HepG2 (cell line): Measurements from ENCODE around the gene IPCEF1. TPM values are rescaled to one million over a fixed set of nuclear protein-coding genes. Genes with fewer than 3 reads are reported as not detected.

Experiments
- ATAC-seq: fragments of 200-7000 bp; cut with Tn5 transposase; 3 replicates; pipeline ENCODE4 v1.9.1; 2020; ENCODE audit warnings: mild to moderate bottlenecking, moderate library complexity
- BruUV-seq: library from RNA; stranded (reverse); fragments of 400-500 nt; replicated peaks from 2 replicates; lab custom pipeline; 2021; lab: Mats Ljungman, UMichigan
- CTCF ChIA-PET: fragments of 300-600 bp; formaldehyde crosslinking; extraction: SDS; loops from one replicate; lab custom pipeline; 2021; ENCODE audit warnings: low total read pairs, inconsistent platforms, low intra/inter-chr PET ratio; lab: Yijun Ruan, JAX
- POLR2A ChIA-PET: fragments of 350-600 bp; sonication (Branson Sonifier 250); formaldehyde crosslinking; loops from one replicate; lab custom pipeline; 2020; ENCODE audit warnings: antibody characterized with exemption, inconsistent platforms; lab: Yijun Ruan, JAX
- DNase-seq: peaks from one replicate; pipeline ENCODE4 v3.0.0-alpha.2; 2015; ENCODE audit warnings: low spot score
- FAIRE-seq: peaks from 3 replicates; lab custom pipeline; 2011; peaks lifted over from hg19 to GRCh38; lab: Jason Lieb, UNC
- H2AFZ ChIP-seq: one replicate; pipeline ENCODE4 v1.6.1; 2011; ENCODE audit warnings: low read length, inconsistent platforms
- H3K27ac ChIP-seq: fragments of 300-600 bp; 3 replicates; pipeline ENCODE4 v1.8.0; 2011; ENCODE audit warnings: mixed run types, mild to moderate bottlenecking, mixed read lengths, low read length, inconsistent platforms; ENCODE audit not compliant: insufficient read depth; ENCODE audit errors: extremely low read length
- H3K27me3 ChIP-seq, 2 experiments: fragments of 200-600 bp in 1 of 2; 2 replicates in 1 of 2; 3 replicates in 1 of 2; pipeline versions ENCODE4 v1.6.0 to v1.8.0; 2011; ENCODE audit warnings: low read length in 2 of 2, mild to moderate bottlenecking in 2 of 2, moderate library complexity in 2 of 2, inconsistent platforms in 1 of 2; ENCODE audit not compliant: insufficient read depth in 2 of 2, control insufficient read depth in 1 of 2
- H3K36me3 ChIP-seq, 2 experiments: fragments of 200-600 bp in 1 of 2; replicated peaks in 1 of 2; 2 replicates in 1 of 2; 3 replicates in 1 of 2; pipeline versions ENCODE4 v1.5.1 to v1.8.0; 2011; ENCODE audit warnings: low read length in 2 of 2, inconsistent platforms in 1 of 2; ENCODE audit not compliant: insufficient read depth in 2 of 2, control insufficient read depth in 1 of 2
- H3K4me1 ChIP-seq: 2 replicates; pipeline ENCODE4 v1.5.1; 2012; ENCODE audit warnings: low read length, inconsistent platforms; ENCODE audit not compliant: insufficient read depth
- H3K4me2 ChIP-seq: 2 replicates; pipeline ENCODE4 v1.6.0; 2011; ENCODE audit warnings: low read depth, low read length, inconsistent platforms
- H3K4me3 ChIP-seq, 3 experiments: fragments of 200-600 bp in 1 of 3; sonication (generic), shearing (Covaris generic) in 1 of 3; replicated peaks in 1 of 3; 2 replicates each; pipeline ENCODE4 v1.5.1; 2011 to 2016; ENCODE audit warnings: low read length in 3 of 3, inconsistent platforms in 2 of 3, low read depth in 2 of 3, mild to moderate bottlenecking in 2 of 3, control low read depth in 1 of 3, mixed read lengths in 1 of 3; ENCODE audit not compliant: insufficient read depth in 1 of 3
- H3K79me2 ChIP-seq: one replicate; pipeline ENCODE4 v1.6.1; 2011; ENCODE audit warnings: low read length, inconsistent platforms; ENCODE audit not compliant: insufficient read depth
- H3K9ac ChIP-seq: 2 replicates; pipeline ENCODE4 v1.6.0; 2011; ENCODE audit warnings: mild to moderate bottlenecking, low read depth, low read length, inconsistent platforms; ENCODE audit not compliant: insufficient read depth
- H3K9me3 ChIP-seq: 2 replicates; pipeline ENCODE4 v1.5.1; 2012; ENCODE audit warnings: mild to moderate bottlenecking, low read length
- H4K20me1 ChIP-seq: 2 replicates; pipeline ENCODE4 v1.6.0; 2011; ENCODE audit warnings: inconsistent platforms, mild to moderate bottlenecking, low read length, moderate library complexity; ENCODE audit not compliant: insufficient read depth
- AGO2 ChIP-seq: fragments of 200-400 bp; formaldehyde crosslinking; optimal IDR thresholded peaks from 2 replicates; pipeline ENCODE3; 2017; ENCODE audit warnings: mild to moderate bottlenecking, low read depth, low read length, moderate library complexity
- CC2D1A ChIP-seq: sonication (generic); formaldehyde crosslinking; IDR thresholded peaks from 2 replicates; pipeline ENCODE4 v1.8.1; 2023; ENCODE audit warnings: mild to moderate bottlenecking, missing genetic modification reagents
- HMGXB4 ChIP-seq, 2 experiments: sonication (generic) in 1 of 2; formaldehyde crosslinking in 1 of 2; IDR thresholded peaks; 2 replicates each; pipeline versions ENCODE4 v1.4.0 to v1.6.1; 2018 to 2020; ENCODE audit warnings: missing genetic modification reagents in 2 of 2, borderline replicate concordance in 1 of 2, low read depth in 1 of 2, mild to moderate bottlenecking in 1 of 2, missing biosample characterization in 1 of 2
- IKZF4 ChIP-seq: sonication (generic); formaldehyde crosslinking; IDR thresholded peaks from 2 replicates; pipeline ENCODE4 v1.5.1; 2020; ENCODE audit warnings: borderline replicate concordance, mild to moderate bottlenecking, low read depth, missing genetic modification reagents; ENCODE audit errors: not compliant biosample characterization
- NPAS2 ChIP-seq: sonication (generic); formaldehyde crosslinking; IDR thresholded peaks from 2 replicates; pipeline ENCODE4 v1.8.0; 2022; ENCODE audit warnings: mild to moderate bottlenecking, missing genetic modification reagents, borderline replicate concordance
- POLR2A ChIP-seq, 2 experiments: IDR thresholded peaks; 2 replicates each; pipeline ENCODE4 v1.6.1; 2011; ENCODE audit warnings: low read depth in 2 of 2, low read length in 2 of 2, mild to moderate bottlenecking in 1 of 2, moderate library complexity in 1 of 2; ENCODE audit not compliant: insufficient read depth in 1 of 2
- RXRA ChIP-seq: sonication (generic); formaldehyde crosslinking; IDR thresholded peaks from 2 replicates; pipeline ENCODE4 v1.5.1; 2020; ENCODE audit warnings: missing genetic modification reagents
- SAFB2 ChIP-seq: sonication (generic); formaldehyde crosslinking; IDR thresholded peaks from 2 replicates; pipeline ENCODE4 v1.5.1; 2020; ENCODE audit warnings: missing genetic modification reagents, low read depth, mild to moderate bottlenecking, borderline replicate concordance
- SMARCE1 ChIP-seq: fragments of 450-650 bp; IDR thresholded peaks from 2 replicates; pipeline ENCODE4 v1.6.1; 2017; ENCODE audit warnings: borderline replicate concordance
- SYNCRIP ChIP-seq: fragments of 200-400 bp; formaldehyde crosslinking; IDR thresholded peaks from 2 replicates; pipeline ENCODE4 v1.6.1; 2018; ENCODE audit warnings: mild to moderate bottlenecking, low read depth, low read length; ENCODE audit not compliant: insufficient read depth
- TBX2 ChIP-seq: sonication (generic); formaldehyde crosslinking; IDR thresholded peaks from 2 replicates; pipeline ENCODE4 v1.5.0; 2020; ENCODE audit warnings: missing genetic modification reagents, mild to moderate bottlenecking, borderline replicate concordance
- TOE1 ChIP-seq: sonication (generic); formaldehyde crosslinking; IDR thresholded peaks from 2 replicates; pipeline ENCODE4 v1.4.0; 2020; ENCODE audit warnings: mild to moderate bottlenecking, missing genetic modification reagents
- ZBTB20 ChIP-seq: sonication (generic); formaldehyde crosslinking; IDR thresholded peaks from 2 replicates; pipeline ENCODE4 v1.8.1; 2023; ENCODE audit warnings: missing genetic modification reagents, low read depth, mild to moderate bottlenecking, borderline replicate concordance
- ZEB1 ChIP-seq: IDR thresholded peaks from 2 replicates; pipeline ENCODE4 v1.6.1; 2012; ENCODE audit warnings: mild to moderate bottlenecking, low read depth, inconsistent platforms; ENCODE audit not compliant: insufficient replicate concordance
- ZFP37 ChIP-seq: sonication (generic); formaldehyde crosslinking; IDR thresholded peaks from 2 replicates; pipeline ENCODE4 v1.4.0; 2020; ENCODE audit warnings: missing genetic modification reagents, borderline replicate concordance
- ZNF224 ChIP-seq: sonication (generic); formaldehyde crosslinking; IDR thresholded peaks from 2 replicates; pipeline ENCODE4 v1.5.0; 2020; ENCODE audit warnings: mild to moderate bottlenecking, missing genetic modification reagents
- ZNF256 ChIP-seq: sonication (generic); formaldehyde crosslinking; conservative IDR thresholded peaks from 2 replicates; pipeline ENCODE4 v1.4.0; 2020; ENCODE audit warnings: missing genetic modification reagents
- ZNF263 ChIP-seq: sonication (generic); formaldehyde crosslinking; IDR thresholded peaks from 2 replicates; pipeline ENCODE4 v1.4.0; 2020; ENCODE audit warnings: missing genetic modification reagents
- ZNF354B ChIP-seq: sonication (generic); formaldehyde crosslinking; IDR thresholded peaks from 2 replicates; pipeline ENCODE4 v1.8.0; 2022; ENCODE audit warnings: mild to moderate bottlenecking, missing genetic modification reagents
- ZNF530 ChIP-seq: sonication (generic); formaldehyde crosslinking; IDR thresholded peaks from 2 replicates; pipeline ENCODE4 v1.5.0; 2020; ENCODE audit warnings: low read depth, mild to moderate bottlenecking, missing genetic modification reagents
- ZNF850 ChIP-seq: sonication (generic); formaldehyde crosslinking; conservative IDR thresholded peaks from 2 replicates; pipeline ENCODE4 v1.9.0; 2021; ENCODE audit warnings: mild to moderate bottlenecking, missing genetic modification reagents
- WGBS: methylation state at CpG from one replicate; pipeline ENCODE4 v1.1.6; 2017; ENCODE audit warnings: low lambda C conversion rate; 5-methylcytosine and 5-hydroxymethylcytosine counted together
- in situ Hi-C: cut with HindIII; loops from 2 replicates; pipeline ENCODE4 v1.10.0; 2017; ENCODE audit warnings: low pct_unique_long_range_greater_than_20kb; ENCODE audit not compliant: extremely low pct_ligation_motif_present
- intact Hi-C: fragments of 100-400 bp; cut with micrococcal nuclease; formaldehyde crosslinking; loops from one replicate; pipeline ENCODE4 v1.10.0; 2022; ENCODE audit not compliant: unreplicated experiment
- polyA plus RNA-seq, 8 experiments: library from polyadenylated mRNA; depleted of rRNA in 3 of 8; stranded (reverse) in 7 of 8; unstranded in 1 of 8; fragments of >200 nt; fragmentation: Illumina TruSeq in 4 of 8; extraction: Trizol in 4 of 8; gene quantifications; 2 replicates each; pipeline versions ENCODE4 v1.2.1 to v1.2.3, GENCODE V29; 2011 to 2016; ENCODE audit warnings: low read depth in 4 of 8, missing spikeins in 1 of 8, mixed read lengths in 1 of 8; ENCODE audit not compliant: insufficient read depth in 1 of 8
- total RNA-seq, 5 experiments: library from RNA; depleted of rRNA; stranded (reverse); fragments of >200 nt; fragmentation: Illumina TruSeq; extraction: Trizol; gene quantifications; 2 replicates each; pipeline ENCODE4 v1.2.3, GENCODE V29; 2016; ENCODE audit warnings: low read depth in 1 of 5

Gene IPCEF1
- total and polyA plus RNA-seq, 2 of the 13 experiments (the other 11 are each of a cell fraction or from before 2014, with no cell fraction given) = 0.03 TPM; not detected in 1

- no peak for FAIRE-seq
- in situ Hi-C loops = loop anchor here (25.0 kb wide), 2 partner anchors 348 to 498 kb away; partner anchors contain the start of gene CNKSR3
- H3K9ac ChIP-seq = no peak overlapping the region
Measured at GRCh38 chr6:154164397-154164796, 192.2 kb downstream of the IPCEF1 start.

GRCh38 chr6:154161689-154162088 lies 194.9 kb downstream of the IPCEF1 start:
- no peak overlapping the region for H3K9ac ChIP-seq
- H3K27ac ChIP-seq = no peak overlapping the region
- ChIA-PET POLR2A (no interaction called here), CTCF (no interaction called here)
- H3K9me3 ChIP-seq = no peaks in the 10 kb centered on the region
- H3K79me2 ChIP-seq = no peaks in the 10 kb centered on the region
- no peaks in the 10 kb centered on the region for H4K20me1 ChIP-seq
- DNase-seq (no peak), FAIRE-seq (no peak), ATAC-seq (no peak)
- H3K27me3 ChIP-seq = no peaks in the 10 kb centered on the region
- BruUV-seq = no TSS peak
- no peak overlapping the region for H3K4me3 ChIP-seq
- under 1% methylated on average over 3 of the region's 3 CpGs for WGBS
- intact Hi-C loops = no loop called here
- no peaks in the 10 kb centered on the region for H3K36me3 ChIP-seq
- H2AFZ ChIP-seq = no peak overlapping the region
- H3K4me2 ChIP-seq = no peak overlapping the region
- no peak for TF ChIP-seq ZEB1
- TF ChIP-seq CC2D1A (CRISPR knock-in tag) = no peak
- TF ChIP-seq NPAS2 = no peak
- TF ChIP-seq HMGXB4 (CRISPR knock-in tag; IDR thresholded peaks at IDR 0.05; ENCODE audit: borderline replicate concordance in 1 of 2, low read depth in 1 of 2) = no peak
- TF ChIP-seq SYNCRIP = no peak
- TF ChIP-seq, all 625 proteins: peak for 0
- H3K4me1 ChIP-seq = no peaks in the 10 kb centered on the region
- in situ Hi-C loops = loop anchor here (25.0 kb wide), 2 partner anchors 351 to 501 kb away; partner anchors contain the start of gene CNKSR3

More at GRCh38 chr6:154164397-154164796, 192.2 kb downstream of the IPCEF1 start:
- POLR2A ChIA-PET = no interaction called here
- TF ChIP-seq SMARCE1 (no peak), RXRA (CRISPR knock-in tag) (no peak), TOE1 (CRISPR knock-in tag) (no peak), ZNF256 (CRISPR knock-in tag) (no peak), AGO2 (no peak), IKZF4 (CRISPR knock-in tag) (no peak), ZBTB20 (CRISPR knock-in tag) (no peak), ZNF354B (CRISPR knock-in tag) (no peak), ZNF263 (CRISPR knock-in tag) (no peak), TBX2 (CRISPR knock-in tag) (no peak), ZNF224 (CRISPR knock-in tag) (no peak), POLR2A (IDR thresholded peaks at IDR 0.05; ENCODE audit: insufficient read depth in 1 of 2, low read depth in 2 of 2, low read length in 2 of 2) (no peak), SAFB2 (CRISPR knock-in tag) (no peak), ZNF530 (CRISPR knock-in tag) (no peak), ZFP37 (CRISPR knock-in tag) (no peak), ZNF850 (CRISPR knock-in tag) (no peak)
- H3K4me2 ChIP-seq = no peak overlapping the region
- WGBS = 36% methylated on average over 5 of the region's 5 CpGs
- 0 out of 5 replicates have a peak, but pooled peaks cover 0 to 3% of the 10 kb centered on the region in 2 experiments for H3K27me3 ChIP-seq
- no TSS peak for BruUV-seq
- ATAC-seq (no peak), DNase-seq (no peak)
- intact Hi-C loops = no loop called here
- H3K9me3 ChIP-seq = no peaks in the 10 kb centered on the region
- H2AFZ ChIP-seq = no peak overlapping the region
- H4K20me1 ChIP-seq = no peaks in the 10 kb centered on the region
- no peaks in the 10 kb centered on the region for H3K79me2 ChIP-seq
- H3K36me3 ChIP-seq = no peaks in the 10 kb centered on the region
- H3K4me3 ChIP-seq = no peak overlapping the region
- H3K4me1 ChIP-seq = no peaks in the 10 kb centered on the region
- H3K27ac ChIP-seq = no peak overlapping the region
- CTCF ChIA-PET = no interaction called here
